K562 (cell line): ENCODE results near the gene TNFAIP1.

ENCODE experiments used
- CTCF ChIP-seq, 3 experiments: IDR thresholded peaks in 2 of 3; conservative IDR thresholded peaks in 1 of 3; 2 replicates each; pipeline ENCODE4 v1.5.1; 2011 to 2012; ENCODE audit warnings: low read length in 3 of 3, mild to moderate bottlenecking in 3 of 3, control low read depth in 2 of 3, improper control_type of control experiment in 1 of 3, inconsistent platforms in 1 of 3, low read depth in 1 of 3, mixed read lengths in 1 of 3, moderate library complexity in 1 of 3; ENCODE audit not compliant: insufficient read depth in 2 of 3
- FOXA3 ChIP-seq, 2 experiments: fragments of 450-650 bp in 1 of 2; sonication (generic) in 1 of 2; formaldehyde crosslinking; IDR thresholded peaks in 1 of 2; conservative IDR thresholded peaks in 1 of 2; 2 replicates each; pipeline versions ENCODE4 v1.4.0 to v1.8.0; 2020 to 2022; ENCODE audit warnings: mild to moderate bottlenecking in 2 of 2, missing genetic modification reagents in 1 of 2
- KLF16 ChIP-seq: IDR thresholded peaks from 2 replicates; pipeline ENCODE4 v1.6.1; 2016; ENCODE audit warnings: antibody characterized with exemption
- MXD1 ChIP-seq: fragments of 250-450 bp; sonication (Bioruptor Pico); IDR thresholded peaks from 2 replicates; pipeline ENCODE4 v1.8.0; 2021; ENCODE audit warnings: borderline replicate concordance, mild to moderate bottlenecking, moderate library complexity; ENCODE audit not compliant: poor library complexity, severe bottlenecking
- POLR2A ChIP-seq: fragments of 450-650 bp; conservative IDR thresholded peaks from 2 replicates; pipeline ENCODE4 v1.6.1; 2016
- RNF2 ChIP-seq: sonication (generic); IDR thresholded peaks from 2 replicates; pipeline ENCODE4 v1.6.1; 2016

GRCh38 chr17:28368915-28369683 lies 33.5 kb downstream of the TNFAIP1 start:
- no peak for TF ChIP-seq POLR2A
- no peak for TF ChIP-seq FOXA3 (CRISPR knock-in tag; conservative IDR thresholded peaks at IDR 0.05 in 1 of 2, IDR thresholded peaks at IDR 0.05 in 1 of 2)
- TF ChIP-seq CTCF (IDR thresholded peaks at IDR 0.05 in 2 of 3, conservative IDR thresholded peaks at IDR 0.05 in 1 of 3; ENCODE audit: insufficient read depth in 2 of 3, low read depth in 1 of 3, low read length in 3 of 3): no peak
- TF ChIP-seq KLF16: no peak
- no peak for TF ChIP-seq RNF2
- TF ChIP-seq MXD1 (CRISPR knock-in tag): no peak
